K562 (cell line): ENCODE data around the gene NKX1-2.

Source experiments
- ARID3A ChIP-seq: IDR thresholded peaks from 2 replicates; pipeline ENCODE4 v1.6.1; 2012; ENCODE audit warnings: low read depth, low read length, improper control_type of control experiment, borderline replicate concordance
- ATF6 ChIP-seq: sonication (generic); formaldehyde crosslinking; IDR thresholded peaks from 2 replicates; pipeline ENCODE4 v1.4.0; 2020; ENCODE audit warnings: mild to moderate bottlenecking, missing genetic modification reagents
- MNT ChIP-seq, 2 experiments: fragments of 450-650 bp; conservative IDR thresholded peaks; 2 replicates each; pipeline ENCODE4 v1.6.1; 2017; ENCODE audit warnings: mild to moderate bottlenecking in 2 of 2, moderate library complexity in 2 of 2
- PRPF4 ChIP-seq: fragments of 200-400 bp; formaldehyde crosslinking; IDR thresholded peaks from one replicate; pipeline ENCODE4 v1.6.1; 2017; ENCODE audit warnings: low read length, low read depth, mild to moderate bottlenecking; ENCODE audit not compliant: insufficient read depth, poor library complexity, severe bottlenecking
- SRSF9 ChIP-seq: fragments of 200-400 bp; formaldehyde crosslinking; IDR thresholded peaks from 2 replicates; pipeline ENCODE4 v1.6.1; 2017; ENCODE audit warnings: low read depth, low read length, borderline replicate concordance
- TGIF2 ChIP-seq: sonication (generic); formaldehyde crosslinking; IDR thresholded peaks from 2 replicates; pipeline ENCODE4 v1.8.1; 2022; ENCODE audit warnings: mild to moderate bottlenecking, missing genetic modification reagents, moderate library complexity
- ZFP1 ChIP-seq: fragments of 450-650 bp; formaldehyde crosslinking; IDR thresholded peaks from 2 replicates; pipeline ENCODE4 v1.4.0; 2020; ENCODE audit warnings: mild to moderate bottlenecking, mixed read lengths
- ZNF124 ChIP-seq: sonication (generic); formaldehyde crosslinking; IDR thresholded peaks from 2 replicates; pipeline ENCODE4 v1.8.1; 2022; ENCODE audit warnings: missing genetic modification reagents
- ZNF140 ChIP-seq: fragments of 250-450 bp; sonication (Bioruptor Pico); IDR thresholded peaks from 2 replicates; pipeline ENCODE4 v1.8.0; 2021; ENCODE audit warnings: moderate library complexity, mild to moderate bottlenecking, inconsistent platforms
- ZNF274 ChIP-seq: IDR thresholded peaks from 2 replicates; pipeline ENCODE4 v1.6.1; 2011; ENCODE audit warnings: low read depth, mild to moderate bottlenecking, low read length, moderate library complexity, borderline replicate concordance
- ZNF740 ChIP-seq, 3 experiments: fragments of 200-800 bp in 1 of 3; sonication (Bioruptor generic) in 1 of 3; sonication (generic) in 1 of 3; formaldehyde crosslinking in 1 of 3; IDR thresholded peaks; 2 replicates each; pipeline versions ENCODE4 v1.6.1 to v1.8.0; 2016 to 2022; ENCODE audit warnings: mild to moderate bottlenecking in 2 of 3, missing compliant biosample characterization in 2 of 3, missing genetic modification characterization in 2 of 3, missing genetic modification reagents in 1 of 3
- TF ChIP-seq, protein P1 (sequence below): sonication (generic); formaldehyde crosslinking; IDR thresholded peaks from 2 replicates; pipeline ENCODE4 v1.8.1; 2023; ENCODE audit warnings: mild to moderate bottlenecking, missing genetic modification reagents
- TF ChIP-seq, protein P2 (sequence below): fragments of 200-800 bp; sonication (Bioruptor generic); IDR thresholded peaks from 2 replicates; pipeline ENCODE4 v1.6.1; 2016; ENCODE audit warnings: missing genetic modification characterization, missing compliant biosample characterization

DNA sequence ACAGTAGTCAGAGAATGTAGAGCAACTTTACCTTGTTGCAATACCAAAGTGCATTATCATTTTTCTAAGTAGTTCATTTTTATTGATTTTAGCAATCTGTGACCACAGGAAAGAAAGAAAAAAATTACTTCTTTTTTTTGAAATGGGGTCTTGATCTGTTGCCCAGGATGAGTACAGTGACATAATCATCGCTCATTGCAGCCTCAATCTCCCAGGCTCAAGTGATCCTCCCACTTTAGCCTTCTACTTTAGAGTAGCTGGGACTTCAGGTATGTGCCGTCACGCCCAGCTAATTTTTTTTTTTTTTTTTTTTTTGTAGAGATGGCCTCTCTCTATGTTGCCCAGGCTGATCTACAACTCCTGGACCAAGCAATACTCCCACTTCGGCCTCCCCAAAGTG is 19.8 kb downstream of the NKX1-2 start:
- TF ChIP-seq TGIF2 (CRISPR knock-in tag), result no peak
- TF ChIP-seq, protein P1, sequence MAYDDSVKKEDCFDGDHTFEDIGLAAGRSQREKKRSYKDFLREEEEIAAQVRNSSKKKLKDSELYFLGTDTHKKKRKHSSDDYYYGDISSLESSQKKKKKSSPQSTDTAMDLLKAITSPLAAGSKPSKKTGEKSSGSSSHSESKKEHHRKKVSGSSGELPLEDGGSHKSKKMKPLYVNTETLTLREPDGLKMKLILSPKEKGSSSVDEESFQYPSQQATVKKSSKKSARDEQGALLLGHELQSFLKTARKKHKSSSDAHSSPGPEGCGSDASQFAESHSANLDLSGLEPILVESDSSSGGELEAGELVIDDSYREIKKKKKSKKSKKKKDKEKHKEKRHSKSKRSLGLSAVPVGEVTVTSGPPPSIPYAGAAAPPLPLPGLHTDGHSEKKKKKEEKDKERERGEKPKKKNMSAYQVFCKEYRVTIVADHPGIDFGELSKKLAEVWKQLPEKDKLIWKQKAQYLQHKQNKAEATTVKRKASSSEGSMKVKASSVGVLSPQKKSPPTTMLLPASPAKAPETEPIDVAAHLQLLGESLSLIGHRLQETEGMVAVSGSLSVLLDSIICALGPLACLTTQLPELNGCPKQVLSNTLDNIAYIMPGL, result no peak
- no peak for TF ChIP-seq PRPF4
- TF ChIP-seq ZNF274, result no peak
- TF ChIP-seq MNT (conservative IDR thresholded peaks at IDR 0.05), result no peak
- no peak for TF ChIP-seq ZFP1 (CRISPR knock-in tag)
- TF ChIP-seq ARID3A, result no peak
- no peak for TF ChIP-seq ATF6 (CRISPR knock-in tag)
- TF ChIP-seq ZNF740 (CRISPR knock-in tag; IDR thresholded peaks at IDR 0.05), result no peak
- TF ChIP-seq ZNF740 (tag; IDR thresholded peaks at IDR 0.05), result no peak
- no peak for TF ChIP-seq SRSF9
- TF ChIP-seq, protein P2, sequence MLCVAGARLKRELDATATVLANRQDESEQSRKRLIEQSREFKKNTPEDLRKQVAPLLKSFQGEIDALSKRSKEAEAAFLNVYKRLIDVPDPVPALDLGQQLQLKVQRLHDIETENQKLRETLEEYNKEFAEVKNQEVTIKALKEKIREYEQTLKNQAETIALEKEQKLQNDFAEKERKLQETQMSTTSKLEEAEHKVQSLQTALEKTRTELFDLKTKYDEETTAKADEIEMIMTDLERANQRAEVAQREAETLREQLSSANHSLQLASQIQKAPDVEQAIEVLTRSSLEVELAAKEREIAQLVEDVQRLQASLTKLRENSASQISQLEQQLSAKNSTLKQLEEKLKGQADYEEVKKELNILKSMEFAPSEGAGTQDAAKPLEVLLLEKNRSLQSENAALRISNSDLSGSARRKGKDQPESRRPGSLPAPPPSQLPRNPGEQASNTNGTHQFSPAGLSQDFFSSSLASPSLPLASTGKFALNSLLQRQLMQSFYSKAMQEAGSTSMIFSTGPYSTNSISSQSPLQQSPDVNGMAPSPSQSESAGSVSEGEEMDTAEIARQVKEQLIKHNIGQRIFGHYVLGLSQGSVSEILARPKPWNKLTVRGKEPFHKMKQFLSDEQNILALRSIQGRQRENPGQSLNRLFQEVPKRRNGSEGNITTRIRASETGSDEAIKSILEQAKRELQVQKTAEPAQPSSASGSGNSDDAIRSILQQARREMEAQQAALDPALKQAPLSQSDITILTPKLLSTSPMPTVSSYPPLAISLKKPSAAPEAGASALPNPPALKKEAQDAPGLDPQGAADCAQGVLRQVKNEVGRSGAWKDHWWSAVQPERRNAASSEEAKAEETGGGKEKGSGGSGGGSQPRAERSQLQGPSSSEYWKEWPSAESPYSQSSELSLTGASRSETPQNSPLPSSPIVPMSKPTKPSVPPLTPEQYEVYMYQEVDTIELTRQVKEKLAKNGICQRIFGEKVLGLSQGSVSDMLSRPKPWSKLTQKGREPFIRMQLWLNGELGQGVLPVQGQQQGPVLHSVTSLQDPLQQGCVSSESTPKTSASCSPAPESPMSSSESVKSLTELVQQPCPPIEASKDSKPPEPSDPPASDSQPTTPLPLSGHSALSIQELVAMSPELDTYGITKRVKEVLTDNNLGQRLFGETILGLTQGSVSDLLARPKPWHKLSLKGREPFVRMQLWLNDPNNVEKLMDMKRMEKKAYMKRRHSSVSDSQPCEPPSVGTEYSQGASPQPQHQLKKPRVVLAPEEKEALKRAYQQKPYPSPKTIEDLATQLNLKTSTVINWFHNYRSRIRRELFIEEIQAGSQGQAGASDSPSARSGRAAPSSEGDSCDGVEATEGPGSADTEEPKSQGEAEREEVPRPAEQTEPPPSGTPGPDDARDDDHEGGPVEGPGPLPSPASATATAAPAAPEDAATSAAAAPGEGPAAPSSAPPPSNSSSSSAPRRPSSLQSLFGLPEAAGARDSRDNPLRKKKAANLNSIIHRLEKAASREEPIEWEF, result no peak
- no peak for TF ChIP-seq ZNF140 (CRISPR knock-in tag)
- TF ChIP-seq ZNF124 (CRISPR knock-in tag), result no peak
